CD4-positive, alpha-beta T cell treated with Interleukin-4 for 4 hours (primary cell): ENCODE data around the gene PKP3.
A peak's percentile ranks its signal among the peaks of the same experiment; 100 is the strongest.
"Not testable (repeated sequence)": the region's sequence is repeated elsewhere in the genome, so short reads cannot be mapped to it uniquely, and the experiment has no call there.

Experiments used
- DNase-seq: peaks from one replicate; pipeline ENCODE4 v3.0.0-alpha.2; 2020

PKP3 gene

GRCh38 chr11:412641-413119 is 18.7 kb downstream of the PKP3 start:
- DNase-seq = no peak

GRCh38 chr11:413120-414081 is 19.4 kb downstream of the PKP3 start:
- no peak for DNase-seq

- no peak for DNase-seq
Observed at GRCh38 chr11:414318-414857, 20.4 kb downstream of the PKP3 start.

GRCh38 chr11:415640-416041 is 21.6 kb downstream of the PKP3 start:
- no peak for DNase-seq

- DNase-seq = no peak
Observed at GRCh38 chr11:416051-416756, 22.2 kb downstream of the PKP3 start.

- peak; percentile 18 for DNase-seq
Observed at GRCh38 chr11:416757-417621, 23.0 kb downstream of the PKP3 start.

GRCh38 chr11:417652-418342 is 23.8 kb downstream of the PKP3 start:
- DNase-seq = no peak

GRCh38 chr11:418343-419247 is 24.6 kb downstream of the PKP3 start:
- DNase-seq = no peak

- DNase-seq = no peak
Observed at GRCh38 chr11:419248-420005, 25.4 kb downstream of the PKP3 start.

GRCh38 chr11:420054-420910 is 26.3 kb downstream of the PKP3 start:
- no peak for DNase-seq

GRCh38 chr11:420911-421321 is 26.9 kb downstream of the PKP3 start:
- no peak for DNase-seq

GRCh38 chr11:422249-422656 is 28.2 kb downstream of the PKP3 start:
- DNase-seq = no peak

GRCh38 chr11:424232-424631 is 30.2 kb downstream of the PKP3 start:
- no peak for DNase-seq

GRCh38 chr11:424766-425165 is 30.8 kb downstream of the PKP3 start:
- not testable (repeated sequence) for DNase-seq

- no peak for DNase-seq
Observed at GRCh38 chr11:425301-425700, 31.3 kb downstream of the PKP3 start.

GRCh38 chr11:426851-427250 is 32.8 kb downstream of the PKP3 start:
- DNase-seq = no peak

GRCh38 chr11:428295-428694 is 34.3 kb downstream of the PKP3 start:
- no peak for DNase-seq

- no peak for DNase-seq
Observed at GRCh38 chr11:429391-429790, 35.4 kb downstream of the PKP3 start.

- no peak for DNase-seq
Observed at GRCh38 chr11:429931-430456, 36.0 kb downstream of the PKP3 start.
